ENCODE data around the gene PXDN.

GRCh38 chr2:1731963-1732768, 12.1 kb downstream of the PXDN start:
- TF ChIP-seq CTCF (IDR thresholded peaks at IDR 0.05; ENCODE audit: low read length) (no peak), EZH2phosphoT487 (IDR thresholded peaks at IDR 0.05; ENCODE audit: low read length) (no peak)

All from MM.1S (cell line).